IMR-90 (cell line): ENCODE measurements around the gene FAM168A. TPM values are rescaled to one million over a fixed set of nuclear protein-coding genes. Genes with fewer than 3 reads are reported as not detected.

Source experiments
- ATAC-seq: fragments of 200-7000 bp; cut with Tn5 transposase; 2 replicates; pipeline ENCODE4 v1.9.1; 2020; ENCODE audit warnings: low read depth, mild to moderate bottlenecking, moderate library complexity
- BruUV-seq: library from RNA; stranded (reverse); fragments of 400-500 nt; replicated peaks from 2 replicates; lab custom pipeline; 2021; lab: Mats Ljungman, UMichigan
- CTCF ChIA-PET: fragments of 300-600 bp; formaldehyde crosslinking; extraction: SDS; loops from one replicate; lab custom pipeline; 2021; ENCODE audit warnings: antibody characterized with exemption; lab: Yijun Ruan, JAX
- POLR2A ChIA-PET: fragments of 300-600 bp; sonication (Branson Sonifier 250); formaldehyde crosslinking; loops from one replicate; lab custom pipeline; 2022; ENCODE audit warnings: antibody characterized with exemption; ENCODE audit not compliant: unreplicated experiment; lab: Charles Lee
- DNase-seq: peaks from one replicate; pipeline ENCODE4 v3.0.0; 2013
- H2AFZ ChIP-seq: replicated peaks from 2 replicates; pipeline ENCODE3; 2013; ENCODE audit warnings: low read length, mild to moderate bottlenecking; ENCODE audit not compliant: poor library complexity
- H2AK5ac ChIP-seq: 2 replicates; pipeline ENCODE4 v1.6.1; 2013; ENCODE audit warnings: low read depth, low read length, inconsistent platforms
- H2AK9ac ChIP-seq: replicated peaks from 2 replicates; pipeline ENCODE3; 2013; ENCODE audit warnings: mild to moderate bottlenecking, low read depth, low read length, moderate library complexity; ENCODE audit not compliant: poor library complexity
- H2BK120ac ChIP-seq: 2 replicates; pipeline ENCODE4 v1.6.1; 2013; ENCODE audit warnings: low read depth, low read length, inconsistent platforms
- H2BK15ac ChIP-seq: 3 replicates; pipeline ENCODE4 v1.6.1; 2013; ENCODE audit warnings: low read depth, low read length, inconsistent platforms
- H2BK20ac ChIP-seq: 2 replicates; pipeline ENCODE4 v1.6.1; 2013; ENCODE audit warnings: low read depth, mild to moderate bottlenecking, inconsistent platforms, low read length, moderate library complexity
- H2BK5ac ChIP-seq: 2 replicates; pipeline ENCODE4 v1.6.1; 2013; ENCODE audit warnings: mild to moderate bottlenecking, low read depth, low read length, inconsistent platforms; ENCODE audit not compliant: poor library complexity, severe bottlenecking
- H3K14ac ChIP-seq: replicated peaks from 2 replicates; pipeline ENCODE4 v1.6.1; 2013; ENCODE audit warnings: low read depth, low read length, inconsistent platforms
- H3K18ac ChIP-seq: 2 replicates; pipeline ENCODE4 v1.6.1; 2013; ENCODE audit warnings: low read depth, low read length, control low read depth
- H3K23ac ChIP-seq: 2 replicates; pipeline ENCODE4 v1.6.1; 2013; ENCODE audit warnings: low read depth, low read length, inconsistent platforms
- H3K27ac ChIP-seq: 2 replicates; pipeline ENCODE4 v1.5.1; 2013; ENCODE audit warnings: mild to moderate bottlenecking, control low read depth, low read length; ENCODE audit not compliant: insufficient read depth
- H3K27me3 ChIP-seq: 2 replicates; pipeline ENCODE4 v1.6.1; 2013; ENCODE audit warnings: low read length; ENCODE audit not compliant: control insufficient read depth, insufficient read depth
- H3K36me3 ChIP-seq: 2 replicates; pipeline ENCODE4 v1.6.1; 2013; ENCODE audit warnings: low read length, mixed read lengths; ENCODE audit not compliant: control insufficient read depth, insufficient read depth
- H3K4ac ChIP-seq: 2 replicates; pipeline ENCODE4 v1.6.1; 2013; ENCODE audit warnings: low read depth, low read length, inconsistent platforms
- H3K4me1 ChIP-seq: 2 replicates; pipeline ENCODE4 v1.6.1; 2013; ENCODE audit warnings: low read length, mixed read lengths; ENCODE audit not compliant: control insufficient read depth, insufficient read depth
- H3K4me2 ChIP-seq: 2 replicates; pipeline ENCODE4 v1.6.1; 2013; ENCODE audit warnings: low read depth, mild to moderate bottlenecking, control low read depth, low read length, moderate library complexity
- H3K4me3 ChIP-seq: 2 replicates; pipeline ENCODE4 v1.5.1; 2013; ENCODE audit warnings: low read depth, mild to moderate bottlenecking, control low read depth, low read length, moderate library complexity; ENCODE audit not compliant: insufficient read depth
- H3K56ac ChIP-seq: 2 replicates; pipeline ENCODE4 v1.6.1; 2013; ENCODE audit warnings: low read length, inconsistent platforms; ENCODE audit not compliant: insufficient read depth; ENCODE audit errors: extremely low read depth
- H3K79me1 ChIP-seq, 2 experiments: 2 replicates each; pipeline ENCODE4 v1.6.1; 2013; ENCODE audit warnings: low read length in 2 of 2, inconsistent platforms in 1 of 2, low read depth in 1 of 2
- H3K9ac ChIP-seq: 2 replicates; pipeline ENCODE4 v1.6.1; 2013; ENCODE audit warnings: low read depth, low read length, control low read depth
- H3K9me1 ChIP-seq: 2 replicates; pipeline ENCODE4 v1.6.1; 2013; ENCODE audit warnings: low read length, inconsistent platforms; ENCODE audit not compliant: insufficient read depth
- H3K9me3 ChIP-seq: 2 replicates; pipeline ENCODE4 v1.6.1; 2013; ENCODE audit warnings: low read length; ENCODE audit not compliant: control insufficient read depth, insufficient read depth
- H4K20me1 ChIP-seq: 2 replicates; pipeline ENCODE4 v1.6.1; 2013; ENCODE audit warnings: low read length, inconsistent platforms; ENCODE audit not compliant: insufficient read depth
- H4K5ac ChIP-seq: 2 replicates; pipeline ENCODE4 v1.6.1; 2013; ENCODE audit warnings: mild to moderate bottlenecking, low read depth, low read length, control low read depth
- H4K8ac ChIP-seq, 2 experiments: 2 replicates each; pipeline ENCODE4 v1.6.1; 2013; ENCODE audit warnings: low read depth in 2 of 2, low read length in 2 of 2, control low read depth in 1 of 2, inconsistent platforms in 1 of 2
- H4K91ac ChIP-seq: 2 replicates; pipeline ENCODE4 v1.6.1; 2013; ENCODE audit warnings: low read depth, low read length, inconsistent platforms; ENCODE audit not compliant: insufficient read depth
- CEBPB ChIP-seq: IDR thresholded peaks from 2 replicates; pipeline ENCODE4 v1.6.1; 2012; ENCODE audit warnings: low read depth, low read length, improper control_type of control experiment
- FOS ChIP-seq: fragments of 150-350 bp; IDR thresholded peaks from 2 replicates; pipeline ENCODE4 v1.6.1; 2016; ENCODE audit warnings: low read depth, low read length
- MXI1 ChIP-seq: IDR thresholded peaks from 2 replicates; pipeline ENCODE4 v1.6.1; 2012; ENCODE audit warnings: low read depth, mild to moderate bottlenecking, low read length, moderate library complexity, borderline replicate concordance
- NFE2L2 ChIP-seq: fragments of 150-350 bp; IDR thresholded peaks from 2 replicates; pipeline ENCODE4 v1.6.1; 2016; ENCODE audit warnings: low read depth, mild to moderate bottlenecking, low read length
- RCOR1 ChIP-seq: IDR thresholded peaks from 2 replicates; pipeline ENCODE4 v1.6.1; 2012; ENCODE audit warnings: mild to moderate bottlenecking, low read length, improper control_type of control experiment; ENCODE audit not compliant: insufficient replicate concordance
- SMC3 ChIP-seq: fragments of 150-350 bp; IDR thresholded peaks from 2 replicates; pipeline ENCODE4 v1.6.1; 2016; ENCODE audit warnings: low read depth, mild to moderate bottlenecking, antibody characterized with exemption, low read length, moderate library complexity
- WGBS, 2 experiments: methylation state at CpG; one replicate each; pipeline versions ENCODE4 v1.1.5 to v1.1.7; 2013; ENCODE audit warnings: missing lambda C conversion rate in 2 of 2; ENCODE audit not compliant: insufficient read length in 1 of 2; ENCODE audit errors: extremely low coverage in 2 of 2; 5-methylcytosine and 5-hydroxymethylcytosine counted together
- dilution Hi-C: fragments of 300-500 bp; cut with HindIII; formaldehyde crosslinking; loops from one replicate; pipeline ENCODE4 v1.14.3; 2018; ENCODE audit warnings: low sequenced_read_pairs; ENCODE audit not compliant: unreplicated experiment
- in situ Hi-C: fragments of 300-500 bp; cut with MboI; formaldehyde crosslinking; loops from 3 replicates; pipeline ENCODE4 v1.14.3; 2019; ENCODE audit warnings: low sequenced_read_pairs, inconsistent platforms, mixed read lengths
- intact Hi-C: fragments of 100-400 bp; cut with micrococcal nuclease; formaldehyde crosslinking; loops from 2 replicates; pipeline ENCODE4 v1.10.0; 2022
- polyA plus RNA-seq, 3 experiments: library from polyadenylated mRNA; depleted of rRNA; stranded (reverse); fragments of >200 nt; gene quantifications; 2 replicates each; pipeline ENCODE4 v1.2.3, GENCODE V29; 2012; ENCODE audit warnings: low replicate concordance in 1 of 3
- total RNA-seq: library from RNA; depleted of rRNA; stranded (reverse); fragments of >200 nt; gene quantifications from 2 replicates; pipeline ENCODE4 v1.2.3, GENCODE V29; 2012
- TF ChIP-seq, protein P1 (sequence below): fragments of 150-350 bp; IDR thresholded peaks from 2 replicates; pipeline ENCODE4 v1.6.1; 2017; ENCODE audit warnings: mild to moderate bottlenecking, antibody characterized with exemption, low read length, low read depth

Gene FAM168A
- total and polyA plus RNA-seq, 2 of the 4 experiments (the other 2 are of a cell fraction): 13.1 to 22.8 TPM

- H3K4me1 ChIP-seq: peaks cover 7% of the 10 kb centered on the region
- no peak overlapping the region for H2AK9ac ChIP-seq
- peaks cover 2% of the 10 kb centered on the region; the same call in 1 of the 2 replicates for H4K20me1 ChIP-seq
- H3K27me3 ChIP-seq: no peaks in the 10 kb centered on the region
- no peak overlapping the region for H2BK5ac ChIP-seq
- no TSS peak for BruUV-seq
- H3K56ac ChIP-seq: no peak overlapping the region
- no peak overlapping the region for H3K4me3 ChIP-seq
- intact Hi-C loops (no loop called here), dilution Hi-C loops (no loop called here), in situ Hi-C loops (no loop called here)
- no peak overlapping the region for H2BK20ac ChIP-seq
- WGBS, 2 experiments: no CpG with 5 or more reads among the region's 1 CpG
- H3K14ac ChIP-seq: no peak overlapping the region
- ATAC-seq (no peak), DNase-seq (no peak)
- H2BK120ac ChIP-seq: no peak overlapping the region
- H3K4ac ChIP-seq: no peak overlapping the region
- H3K36me3 ChIP-seq: peaks cover 2% of the 10 kb centered on the region; the same call in 1 of the 2 replicates
- H3K9me1 ChIP-seq: 0 out of 2 replicates have a peak, but pooled peaks cover 2% of the 10 kb centered on the region
- ChIA-PET CTCF (interaction anchor here (0.9 to 3.1 kb wide), 3 partner anchors 14 to 20 kb away, joined by 3 to 18 read pairs (median 3); no protein-coding TSS in a partner anchor), POLR2A (no interaction called here)
- H3K23ac ChIP-seq: peak overlapping the region; percentile 50; the same call in 1 of the 2 replicates
- H3K4me2 ChIP-seq: 0 out of 2 replicates have a peak overlapping the region, but pooled peaks have one; percentile 25
- TF ChIP-seq FOS (no peak), RCOR1 (no peak), NFE2L2 (no peak), MXI1 (no peak), CEBPB (no peak), SMC3 (no peak)
- TF ChIP-seq, protein P1, sequence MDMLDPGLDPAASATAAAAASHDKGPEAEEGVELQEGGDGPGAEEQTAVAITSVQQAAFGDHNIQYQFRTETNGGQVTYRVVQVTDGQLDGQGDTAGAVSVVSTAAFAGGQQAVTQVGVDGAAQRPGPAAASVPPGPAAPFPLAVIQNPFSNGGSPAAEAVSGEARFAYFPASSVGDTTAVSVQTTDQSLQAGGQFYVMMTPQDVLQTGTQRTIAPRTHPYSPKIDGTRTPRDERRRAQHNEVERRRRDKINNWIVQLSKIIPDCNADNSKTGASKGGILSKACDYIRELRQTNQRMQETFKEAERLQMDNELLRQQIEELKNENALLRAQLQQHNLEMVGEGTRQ: no peak
- no peak overlapping the region for H3K27ac ChIP-seq
- H2BK15ac ChIP-seq: no peak overlapping the region
- no peak overlapping the region for H4K91ac ChIP-seq
- H4K8ac ChIP-seq: no peak overlapping the region
- H3K79me1 ChIP-seq: peaks cover 8 to 16% of the 10 kb centered on the region in 2 experiments; a peak in 2 of 4 replicates
- H3K9ac ChIP-seq: no peak overlapping the region
- no peaks in the 10 kb centered on the region for H3K9me3 ChIP-seq
- no peak overlapping the region for H2AFZ ChIP-seq
- H3K18ac ChIP-seq: no peak overlapping the region
- H4K5ac ChIP-seq: no peak overlapping the region
- H2AK5ac ChIP-seq: no peak overlapping the region
Measured at GRCh38 chr11:73465871-73466270, 132.0 kb downstream of the FAM168A start.
